Activated CD4-positive, alpha-beta T cell treated with anti-CD3 and anti-CD28 coated beads for 36 hours (primary cell): ENCODE measurements around the gene MYBPHL. TPM values are rescaled to one million over a fixed set of nuclear protein-coding genes. Genes with fewer than 3 reads are reported as not detected.
A peak's percentile ranks its signal among the peaks of the same experiment; 100 is the strongest.
"Not testable (repeated sequence)": the region's sequence is repeated elsewhere in the genome, so short reads cannot be mapped to it uniquely, and the experiment has no call there.

ENCODE experiments used
- ATAC-seq: fragments of 200-7000 bp; cut with Tn5 transposase; one replicate; pipeline ENCODE4 v1.10.0; 2021; ENCODE audit warnings: mild to moderate bottlenecking, moderate library complexity
- CTCF ChIA-PET: fragments of 350-600 bp; sonication (Branson Sonifier 250); formaldehyde crosslinking; loops from one replicate; lab custom pipeline; 2021; ENCODE audit warnings: antibody characterized with exemption; lab: Charles Lee
- POLR2A ChIA-PET: fragments of 350-600 bp; sonication (Branson Sonifier 250); formaldehyde crosslinking; loops from one replicate; lab custom pipeline; 2021; ENCODE audit warnings: antibody characterized with exemption, inconsistent platforms; lab: Charles Lee
- DNase-seq: peaks from one replicate; pipeline ENCODE4 v3.0.0-alpha.2; 2020
- H3K27ac Mint-ChIP-seq: one replicate; pipeline ENCODE4 v1.8.0; 2021; ENCODE audit warnings: mixed read lengths
- H3K27me3 Mint-ChIP-seq: one replicate; pipeline ENCODE4 v1.8.0; 2021; ENCODE audit warnings: mixed read lengths
- H3K36me3 Mint-ChIP-seq: one replicate; pipeline ENCODE4 v1.8.0; 2021; ENCODE audit warnings: low read depth, mixed read lengths
- H3K4me1 Mint-ChIP-seq: one replicate; pipeline ENCODE4 v1.8.0; 2021; ENCODE audit warnings: mixed read lengths
- H3K4me3 Mint-ChIP-seq: one replicate; pipeline ENCODE4 v1.8.0; 2021; ENCODE audit warnings: mild to moderate bottlenecking, moderate library complexity, mixed read lengths
- H3K9me3 Mint-ChIP-seq: one replicate; pipeline ENCODE4 v1.8.0; 2021; ENCODE audit warnings: low read depth, mixed read lengths
- intact Hi-C, 2 experiments: fragments of 100-400 bp; cut with DNase I in 1 of 2; cut with micrococcal nuclease in 1 of 2; formaldehyde crosslinking; loops; one replicate each; pipeline versions ENCODE4 v1.14.2 to v1.15.1; 2022 to 2024; cut with DNase I, micrococcal nuclease
- total RNA-seq, 2 experiments: library from RNA; stranded (reverse); gene quantifications; one replicate each; pipeline ENCODE4 v1.2.3, GENCODE V29; 2021

MYBPHL gene
- total RNA-seq, 2 experiments from 2014 or later: not detected

- DNase-seq: no peak
- POLR2A ChIA-PET: no interaction called here
- peaks cover 12% of the 10 kb centered on the region for H3K27me3 Mint-ChIP-seq
These were observed 14.4 kb downstream of the MYBPHL start for GRCh38 chr1:109292364-109292763.

GRCh38 chr1:109290998-109291397 lies 15.8 kb downstream of the MYBPHL start:
- intact Hi-C loops: no loop called here
- ATAC-seq (no peak), DNase-seq (no peak)
- Mint-ChIP-seq H3K4me3 (no peak overlapping the region), H3K4me1 (no peaks in the 10 kb centered on the region), H3K9me3 (no peaks in the 10 kb centered on the region), H3K36me3 (no peaks in the 10 kb centered on the region), H3K27me3 (peaks cover 10% of the 10 kb centered on the region), H3K27ac (no peak overlapping the region)
- ChIA-PET CTCF (no interaction called here), POLR2A (no interaction called here)

More at GRCh38 chr1:109292364-109292763, 14.4 kb downstream of the MYBPHL start:
- Mint-ChIP-seq H3K4me3 (no peak overlapping the region), H3K36me3 (no peaks in the 10 kb centered on the region), H3K27ac (no peak overlapping the region), H3K9me3 (no peaks in the 10 kb centered on the region), H3K4me1 (no peaks in the 10 kb centered on the region)
- ATAC-seq: no peak
- intact Hi-C loops: no loop called here
- CTCF ChIA-PET: interaction anchor here (1.1 to 1.2 kb wide), 3 partner anchors 15 to 106 kb away, joined by 3 to 5 read pairs (median 3); no protein-coding TSS in a partner anchor

- no peak for ATAC-seq
- Mint-ChIP-seq H3K27me3 (peaks cover 6% of the 10 kb centered on the region), H3K4me3 (no peak overlapping the region), H3K9me3 (no peaks in the 10 kb centered on the region), H3K4me1 (no peaks in the 10 kb centered on the region), H3K27ac (no peak overlapping the region), H3K36me3 (no peaks in the 10 kb centered on the region)
- POLR2A ChIA-PET: no interaction called here
- DNase-seq: no peak
- intact Hi-C loops: no loop called here
- CTCF ChIA-PET: no interaction called here
These were observed 16.7 kb downstream of the MYBPHL start for GRCh38 chr1:109290137-109290536.

- ATAC-seq, POLR2A ChIA-PET, DNase-seq, H3K36me3 Mint-ChIP-seq, CTCF ChIA-PET, H3K4me3 Mint-ChIP-seq, intact Hi-C loops, H3K9me3 Mint-ChIP-seq, H3K27ac Mint-ChIP-seq, H3K27me3 Mint-ChIP-seq: not testable (repeated sequence)
- H3K4me1 Mint-ChIP-seq: peaks cover 10% of the 10 kb centered on the region
These were observed 20.0 kb downstream of the MYBPHL start for GRCh38 chr1:109286762-109287161.

- Mint-ChIP-seq H3K9me3 (no peaks in the 10 kb centered on the region), H3K4me1 (peaks cover 11% of the 10 kb centered on the region), H3K36me3 (peaks cover 4% of the 10 kb centered on the region), H3K27me3 (peaks cover 5% of the 10 kb centered on the region), H3K27ac (peak overlapping the region; percentile 90), H3K4me3 (peak overlapping the region; percentile 86)
- intact Hi-C loops: loop anchor here (1.0 to 5.0 kb wide), 11 partner anchors 21 to 750 kb away; partner anchors contain the start of genes CYB561D1 (in 2 of the 2), ATXN7L2 (in 1 of the 2), CELSR2 (in 1 of the 2) and PSMA5 (in 1 of the 2)
- CTCF ChIA-PET: interaction anchor here (1.2 to 1.7 kb wide), 4 partner anchors 102 to 209 kb away, joined by 3 to 7 read pairs (median 4); no protein-coding TSS in a partner anchor
- DNase-seq (no peak), ATAC-seq (peak; percentile 28)
- POLR2A ChIA-PET: interaction anchor here (1.1 kb wide), 1 partner anchor 88 kb away, joined by 6 read pairs; no protein-coding TSS in a partner anchor
These were observed 22.8 kb downstream of the MYBPHL start for GRCh38 chr1:109283748-109284600.

- intact Hi-C loops: loop anchor here (1.0 to 5.0 kb wide), 11 partner anchors 20 to 751 kb away; partner anchors contain the start of genes CYB561D1 (in 2 of the 2), ATXN7L2 (in 1 of the 2), CELSR2 (in 1 of the 2) and PSMA5 (in 1 of the 2)
- peaks cover 11% of the 10 kb centered on the region for H3K4me1 Mint-ChIP-seq
- DNase-seq (peak; percentile 95), ATAC-seq (peak; percentile 98)
- H3K4me3 Mint-ChIP-seq: peak within 1 kb of the TSS; percentile 86
- CTCF ChIA-PET: interaction anchor here (0.6 to 1.8 kb wide), 23 partner anchors 13 to 372 kb away, joined by 3 to 29 read pairs (median 4); partner anchors contain the start of gene SARS1
- peaks cover 4% of the 10 kb centered on the region for H3K36me3 Mint-ChIP-seq
- peak within 1 kb of the TSS; percentile 90 for H3K27ac Mint-ChIP-seq
- POLR2A ChIA-PET: interaction anchor here (0.6 to 1.6 kb wide), 7 partner anchors 17 to 250 kb away, joined by 3 to 6 read pairs (median 3); partner anchors contain the start of genes ATXN7L2 and PSMA5
- H3K27me3 Mint-ChIP-seq: no peaks in the 10 kb centered on the region
- H3K9me3 Mint-ChIP-seq: no peaks in the 10 kb centered on the region
These were observed 23.7 kb downstream of the MYBPHL start, which contains the start of gene PSRC1 for GRCh38 chr1:109282952-109283747. PSRC1 (minus strand) TSS chr1:109283145.

GRCh38 chr1:109282497-109282951 lies 24.3 kb downstream of the MYBPHL start:
- H3K27ac Mint-ChIP-seq: no peak overlapping the region
- peak overlapping the region; percentile 86 for H3K4me3 Mint-ChIP-seq
- peaks cover 11% of the 10 kb centered on the region for H3K4me1 Mint-ChIP-seq
- no peaks in the 10 kb centered on the region for H3K9me3 Mint-ChIP-seq
- CTCF ChIA-PET: interaction anchor here (0.6 to 1.8 kb wide), 20 partner anchors 14 to 372 kb away, joined by 3 to 29 read pairs (median 4); partner anchors contain the start of gene SARS1
- ATAC-seq: no peak
- no peak for DNase-seq
- intact Hi-C loops: loop anchor here in 1 of 2 experiments (5.0 kb wide), 1 partner anchor 210 kb away; the partner anchor contains the start of gene CYB561D1
- H3K27me3 Mint-ChIP-seq: no peaks in the 10 kb centered on the region
- H3K36me3 Mint-ChIP-seq: peaks cover 4% of the 10 kb centered on the region
- POLR2A ChIA-PET: interaction anchor here (1.0 to 1.6 kb wide), 4 partner anchors 18 to 201 kb away, joined by 3 to 5 read pairs (median 4); partner anchors contain the start of genes ATXN7L2 and PSMA5

GRCh38 chr1:109281680-109282496 lies 24.9 kb downstream of the MYBPHL start:
- peak overlapping the region; percentile 86 for H3K4me3 Mint-ChIP-seq
- ChIA-PET CTCF (interaction anchor here (1.0 to 1.8 kb wide), 7 partner anchors 15 to 121 kb away, joined by 3 to 29 read pairs (median 4); partner anchors contain the start of gene SARS1), POLR2A (interaction anchor here (1.3 to 1.6 kb wide), 3 partner anchors 67 to 202 kb away, joined by 3 to 4 read pairs (median 3); partner anchors contain the start of genes ATXN7L2 and PSMA5)
- peaks cover 4% of the 10 kb centered on the region for H3K36me3 Mint-ChIP-seq
- H3K4me1 Mint-ChIP-seq: peaks cover 15% of the 10 kb centered on the region
- no peaks in the 10 kb centered on the region for H3K9me3 Mint-ChIP-seq
- intact Hi-C loops: loop anchor here in 1 of 2 experiments (5.0 kb wide), 1 partner anchor 210 kb away; the partner anchor contains the start of gene CYB561D1
- ATAC-seq (no peak), DNase-seq (no peak)
- no peak overlapping the region for H3K27ac Mint-ChIP-seq
- no peaks in the 10 kb centered on the region for H3K27me3 Mint-ChIP-seq

GRCh38 chr1:109280862-109281261 lies 25.9 kb downstream of the MYBPHL start:
- peaks cover 4% of the 10 kb centered on the region for H3K36me3 Mint-ChIP-seq
- no peak overlapping the region for H3K4me3 Mint-ChIP-seq
- intact Hi-C loops: loop anchor here in 1 of 2 experiments (5.0 kb wide), 1 partner anchor 211 kb away; the partner anchor contains the start of gene CYB561D1

More at GRCh38 chr1:109280862-109281261, 25.9 kb downstream of the MYBPHL start:
- H3K27ac Mint-ChIP-seq: no peak overlapping the region
- no peaks in the 10 kb centered on the region for H3K27me3 Mint-ChIP-seq
- DNase-seq (no peak), ATAC-seq (no peak)
- H3K4me1 Mint-ChIP-seq: peaks cover 15% of the 10 kb centered on the region
- H3K9me3 Mint-ChIP-seq: no peaks in the 10 kb centered on the region
- ChIA-PET POLR2A (no interaction called here), CTCF (interaction anchor here (0.5 to 1.0 kb wide), 2 partner anchors 184 to 218 kb away, joined by 3 read pairs; no protein-coding TSS in a partner anchor)
